ENCODE measurements around the gene LYPD5. TPM values are rescaled to one million over a fixed set of nuclear protein-coding genes. Genes with fewer than 3 reads are reported as not detected.

Gene LYPD5
- total RNA-seq, 1 experiment from 2014 or later: 0.46 TPM

- TF ChIP-seq AFF4 (CRISPR knock-in tag; IDR thresholded peaks at IDR 0.05; ENCODE audit: borderline replicate concordance) (no peak), ATF1 (CRISPR knock-in tag; IDR thresholded peaks at IDR 0.05) (no peak), IRF2 (CRISPR knock-in tag; IDR thresholded peaks at IDR 0.05; ENCODE audit: borderline replicate concordance, low read depth) (no peak)
Measured at GRCh38 chr19:43783636-43784035, 18.6 kb downstream of the LYPD5 start (continued).

DNA sequence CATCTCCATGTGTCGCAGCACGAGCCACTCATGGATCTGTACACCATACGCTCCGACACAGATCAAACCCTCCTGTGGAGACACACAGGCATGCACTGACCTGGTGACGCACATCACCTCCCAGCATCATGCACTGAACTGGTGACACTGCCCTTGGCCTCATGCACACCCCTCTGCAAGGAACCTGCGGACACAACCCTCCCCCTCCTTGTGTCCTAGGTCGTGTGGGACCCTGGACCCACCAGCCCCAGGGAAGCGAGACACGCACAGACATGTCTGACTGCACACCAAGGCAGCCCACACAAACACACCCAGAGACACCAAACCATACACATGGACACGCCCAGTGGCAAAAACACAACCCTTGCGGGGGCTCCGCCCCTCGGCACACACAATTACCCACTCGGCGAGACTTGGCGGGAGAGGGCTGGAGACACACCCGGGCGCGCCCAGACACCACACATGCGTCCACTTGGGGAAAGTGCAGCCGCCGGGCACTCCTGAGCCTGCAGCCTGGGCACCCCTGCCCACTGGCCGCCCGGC is 19.5 kb downstream of the LYPD5 start:
- Mint-ChIP-seq H3K36me3 (no peaks in the 10 kb centered on the region), H3K4me1 (peaks cover 26% of the 10 kb centered on the region), H3K4me3 (no peak overlapping the region), H3K9me3 (no peaks in the 10 kb centered on the region), H3K27me3 (ENCODE audit: low read depth) (peaks cover 4% of the 10 kb centered on the region), H3K27ac (no peak overlapping the region)
- ChIA-PET CTCF (no interaction called here), POLR2A (no interaction called here)
- no peak for TF ChIP-seq JUN (CRISPR knock-in tag; IDR thresholded peaks at IDR 0.05)
- TF ChIP-seq TP53 (CRISPR knock-in tag; IDR thresholded peaks at IDR 0.05): no peak
- TF ChIP-seq ZNF121 (CRISPR knock-in tag; IDR thresholded peaks at IDR 0.05): no peak
- no peak for TF ChIP-seq ZNF396 (CRISPR knock-in tag; IDR thresholded peaks at IDR 0.05; ENCODE audit: borderline replicate concordance)
- TF ChIP-seq ZNF219 (CRISPR knock-in tag; IDR thresholded peaks at IDR 0.05; ENCODE audit: borderline replicate concordance): no peak
- no peak for TF ChIP-seq ATF6 (CRISPR knock-in tag; IDR thresholded peaks at IDR 0.05)
- no peak for TF ChIP-seq RELA (CRISPR knock-in tag; IDR thresholded peaks at IDR 0.05; ENCODE audit: borderline replicate concordance)
- no peak for TF ChIP-seq NFATC4 (CRISPR knock-in tag; IDR thresholded peaks at IDR 0.05)
- no peak for TF ChIP-seq ELF4 (CRISPR knock-in tag; IDR thresholded peaks at IDR 0.05; ENCODE audit: low read depth)
- ATAC-seq: no peak
- no peak for DNase-seq (ENCODE audit: low spot score)

DNA sequence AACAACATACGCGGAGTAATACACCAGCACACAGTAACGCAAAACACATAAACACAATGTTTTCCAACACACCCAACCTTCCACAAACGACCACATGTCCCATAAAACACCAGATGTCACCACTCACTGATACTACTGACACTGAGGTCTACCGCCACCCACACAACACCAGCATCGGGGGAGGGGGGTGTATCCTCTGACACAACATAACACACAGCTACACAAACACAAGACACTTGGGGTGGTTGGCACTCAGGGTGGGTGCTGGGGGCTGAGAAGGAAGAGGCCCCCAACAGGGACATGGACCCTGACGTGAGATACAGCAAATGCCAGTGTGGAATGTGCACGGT is 20.0 kb downstream of the LYPD5 start:
- no peak overlapping the region for H3K4me3 Mint-ChIP-seq
- no peak for ATAC-seq
- no peaks in the 10 kb centered on the region for H3K36me3 Mint-ChIP-seq
- H3K27me3 Mint-ChIP-seq (ENCODE audit: low read depth): peaks cover 4% of the 10 kb centered on the region
- no peak for TF ChIP-seq JUN (CRISPR knock-in tag; IDR thresholded peaks at IDR 0.05)
- TF ChIP-seq ZNF138 (CRISPR knock-in tag; conservative IDR thresholded peaks at IDR 0.05): no peak
- no peak for TF ChIP-seq NR2C2 (CRISPR knock-in tag; IDR thresholded peaks at IDR 0.05)
- no peak for TF ChIP-seq SP1 (CRISPR knock-in tag; conservative IDR thresholded peaks at IDR 0.05)
- TF ChIP-seq HMGA2 (CRISPR knock-in tag; IDR thresholded peaks at IDR 0.05): no peak
- TF ChIP-seq ZNF416 (CRISPR knock-in tag; IDR thresholded peaks at IDR 0.05): no peak
- no peak for TF ChIP-seq PRDM15 (CRISPR knock-in tag; IDR thresholded peaks at IDR 0.05)
- TF ChIP-seq, protein P1, sequence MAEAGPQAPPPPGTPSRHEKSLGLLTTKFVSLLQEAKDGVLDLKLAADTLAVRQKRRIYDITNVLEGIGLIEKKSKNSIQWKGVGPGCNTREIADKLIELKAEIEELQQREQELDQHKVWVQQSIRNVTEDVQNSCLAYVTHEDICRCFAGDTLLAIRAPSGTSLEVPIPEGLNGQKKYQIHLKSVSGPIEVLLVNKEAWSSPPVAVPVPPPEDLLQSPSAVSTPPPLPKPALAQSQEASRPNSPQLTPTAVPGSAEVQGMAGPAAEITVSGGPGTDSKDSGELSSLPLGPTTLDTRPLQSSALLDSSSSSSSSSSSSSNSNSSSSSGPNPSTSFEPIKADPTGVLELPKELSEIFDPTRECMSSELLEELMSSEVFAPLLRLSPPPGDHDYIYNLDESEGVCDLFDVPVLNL (CRISPR knock-in tag; IDR thresholded peaks at IDR 0.05; ENCODE audit: borderline replicate concordance, low read depth): no peak
- TF ChIP-seq SMAD4 (CRISPR knock-in tag; IDR thresholded peaks at IDR 0.05): no peak
- TF ChIP-seq TP53 (CRISPR knock-in tag; IDR thresholded peaks at IDR 0.05): no peak
- no peak for TF ChIP-seq E2F1 (CRISPR knock-in tag; IDR thresholded peaks at IDR 0.05)
- no peak for DNase-seq (ENCODE audit: low spot score)
- H3K27ac Mint-ChIP-seq: no peak overlapping the region
- ChIA-PET CTCF (interaction anchor here (0.8 kb wide), 1 partner anchor 16 kb away, joined by 3 read pairs; no protein-coding TSS in a partner anchor), POLR2A (no interaction called here)
- H3K9me3 Mint-ChIP-seq: no peaks in the 10 kb centered on the region
- peaks cover 31% of the 10 kb centered on the region for H3K4me1 Mint-ChIP-seq

Measured in WTC11 (cell line).